Uterus (tissue), 2 donors: Measurements from ENCODE around the gene PIR.

Experiments used
- CTCF ChIP-seq, 4 experiments: fragments of 200-600 bp in 2 of 4; fragments of 450-650 bp in 2 of 4; sonication (generic) in 2 of 4; IDR thresholded peaks; one replicate each; pipeline ENCODE4 v1.5.1; 2016 to 2019; ENCODE audit warnings: antibody characterized with exemption in 4 of 4, mild to moderate bottlenecking in 2 of 4, moderate library complexity in 1 of 4
- POLR2A ChIP-seq, 2 donors: fragments of 450-650 bp; IDR thresholded peaks; one replicate each; pipeline ENCODE4 v1.6.1; 2016; ENCODE audit warnings: antibody characterized with exemption in 2 of 2, mild to moderate bottlenecking in 1 of 2, moderate library complexity in 1 of 2

- TF ChIP-seq CTCF (IDR thresholded peaks at IDR 0.05), result no peak
- no peak for TF ChIP-seq POLR2A (IDR thresholded peaks at IDR 0.05)
These were observed 80.0 kb downstream of the PIR start for GRCh38 chrX:15413101-15413500.
